HCT116 (cell line): Measurements from ENCODE around the gene INSYN1.

ENCODE experiments used
- CEBPB ChIP-seq: IDR thresholded peaks from 2 replicates; pipeline ENCODE4 v1.6.1; 2012; ENCODE audit warnings: low read depth
- CTCF ChIP-seq, 3 experiments: fragments of 200-600 bp in 1 of 3; sonication (generic) in 1 of 3; IDR thresholded peaks in 2 of 3; conservative IDR thresholded peaks in 1 of 3; 2 replicates each; pipeline ENCODE4 v1.5.1; 2012 to 2017; ENCODE audit warnings: low read depth in 2 of 3, low read length in 2 of 3, antibody characterized with exemption in 1 of 3, borderline replicate concordance in 1 of 3, control low read depth in 1 of 3, mild to moderate bottlenecking in 1 of 3, mixed read lengths in 1 of 3, mixed run types in 1 of 3, moderate library complexity in 1 of 3; ENCODE audit not compliant: insufficient read depth in 1 of 3
- EZH2 ChIP-seq: fragments of 200-600 bp; sonication (generic); IDR thresholded peaks from 2 replicates; pipeline ENCODE4 v1.6.1; 2017; ENCODE audit warnings: antibody characterized with exemption, mixed run types
- POLR2A ChIP-seq: IDR thresholded peaks from 2 replicates; pipeline ENCODE4 v1.7.0; 2011; ENCODE audit warnings: borderline replicate concordance; ENCODE audit not compliant: insufficient read depth, insufficient read length; ENCODE audit errors: extremely low read depth
- POLR2AphosphoS5 ChIP-seq: IDR thresholded peaks from 2 replicates; pipeline ENCODE4 v1.6.1; 2011; ENCODE audit warnings: mild to moderate bottlenecking, low read depth, low read length, moderate library complexity
- REST ChIP-seq: IDR thresholded peaks from 2 replicates; pipeline ENCODE4 v1.6.1; 2012; ENCODE audit warnings: low read depth
- SRF ChIP-seq: IDR thresholded peaks from 2 replicates; pipeline ENCODE4 v1.6.1; 2012; ENCODE audit warnings: low read depth
- TCF7L2 ChIP-seq: IDR thresholded peaks from 2 replicates; pipeline ENCODE4 v1.7.0; 2011; ENCODE audit warnings: borderline replicate concordance, inconsistent platforms; ENCODE audit not compliant: insufficient read depth, insufficient read length; ENCODE audit errors: extremely low read depth
- YY1 ChIP-seq: IDR thresholded peaks from 2 replicates; pipeline ENCODE4 v1.6.1; 2011; ENCODE audit warnings: low read length, low read depth, moderate library complexity, mild to moderate bottlenecking; ENCODE audit not compliant: insufficient replicate concordance; ENCODE audit errors: extremely low read depth
- TF ChIP-seq, protein P1 (sequence below): IDR thresholded peaks from 2 replicates; pipeline ENCODE4 v1.6.1; 2011; ENCODE audit warnings: mild to moderate bottlenecking, low read length, moderate library complexity; ENCODE audit not compliant: insufficient replicate concordance; ENCODE audit errors: extremely low read depth

GRCh38 chr15:73749971-73750370, 3.2 kb downstream of the INSYN1 start:
- TF ChIP-seq SRF (no peak), EZH2 (no peak), CTCF (IDR thresholded peaks at IDR 0.05 in 2 of 3, conservative IDR thresholded peaks at IDR 0.05 in 1 of 3; ENCODE audit: borderline replicate concordance in 1 of 3, insufficient read depth in 1 of 3, low read depth in 2 of 3, low read length in 2 of 3) (no peak), CEBPB (no peak), POLR2AphosphoS5 (no peak), TCF7L2 (no peak), POLR2A (no peak), REST (no peak), YY1 (no peak)
- TF ChIP-seq, protein P1, sequence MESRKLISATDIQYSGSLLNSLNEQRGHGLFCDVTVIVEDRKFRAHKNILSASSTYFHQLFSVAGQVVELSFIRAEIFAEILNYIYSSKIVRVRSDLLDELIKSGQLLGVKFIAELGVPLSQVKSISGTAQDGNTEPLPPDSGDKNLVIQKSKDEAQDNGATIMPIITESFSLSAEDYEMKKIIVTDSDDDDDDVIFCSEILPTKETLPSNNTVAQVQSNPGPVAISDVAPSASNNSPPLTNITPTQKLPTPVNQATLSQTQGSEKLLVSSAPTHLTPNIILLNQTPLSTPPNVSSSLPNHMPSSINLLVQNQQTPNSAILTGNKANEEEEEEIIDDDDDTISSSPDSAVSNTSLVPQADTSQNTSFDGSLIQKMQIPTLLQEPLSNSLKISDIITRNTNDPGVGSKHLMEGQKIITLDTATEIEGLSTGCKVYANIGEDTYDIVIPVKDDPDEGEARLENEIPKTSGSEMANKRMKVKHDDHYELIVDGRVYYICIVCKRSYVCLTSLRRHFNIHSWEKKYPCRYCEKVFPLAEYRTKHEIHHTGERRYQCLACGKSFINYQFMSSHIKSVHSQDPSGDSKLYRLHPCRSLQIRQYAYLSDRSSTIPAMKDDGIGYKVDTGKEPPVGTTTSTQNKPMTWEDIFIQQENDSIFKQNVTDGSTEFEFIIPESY = no peak
